Measurements from ENCODE around the gene CATSPERD.
"Not testable (repeated sequence)": the region's sequence is repeated elsewhere in the genome, so short reads cannot be mapped to it uniquely, and the experiment has no call there.

CATSPERD gene

GRCh38 chr19:5742051-5742450 is 21.6 kb downstream of the CATSPERD start:
- Histone ChIP-seq H3K9ac (ENCODE audit: insufficient read length) (no peak overlapping the region), H3K27ac (no peak overlapping the region), H3K9me3 (ENCODE audit: low read depth, low read length) (no peaks in the 10 kb centered on the region), H3K36me3 (ENCODE audit: insufficient read depth, low read length) (no peaks in the 10 kb centered on the region), H3K4me3 (no peak overlapping the region)
- TF ChIP-seq POLR2AphosphoS5 (IDR thresholded peaks at IDR 0.05; ENCODE audit: borderline replicate concordance, low read depth, low read length) = no peak
- no peak for TF ChIP-seq FOXP2 (optimal IDR thresholded peaks at IDR 0.05; ENCODE audit: control extremely low read depth, extremely low read length, insufficient read depth)
- no peak for TF ChIP-seq EZH2 (IDR thresholded peaks at IDR 0.05)
- DNase-seq (ENCODE audit: low read depth, low spot score) = no peak

GRCh38 chr19:5743630-5744029 is 23.2 kb downstream of the CATSPERD start:
- Histone ChIP-seq H3K9me3 (ENCODE audit: low read depth, low read length) (no peaks in the 10 kb centered on the region), H3K4me3 (no peak overlapping the region), H3K27ac (no peak overlapping the region), H3K9ac (ENCODE audit: insufficient read length) (no peak overlapping the region), H3K36me3 (ENCODE audit: insufficient read depth, low read length) (no peaks in the 10 kb centered on the region)
- no peak for TF ChIP-seq EZH2 (IDR thresholded peaks at IDR 0.05)
- no peak for TF ChIP-seq POLR2AphosphoS5 (IDR thresholded peaks at IDR 0.05; ENCODE audit: borderline replicate concordance, low read depth, low read length)
- TF ChIP-seq FOXP2 (optimal IDR thresholded peaks at IDR 0.05; ENCODE audit: control extremely low read depth, extremely low read length, insufficient read depth) = no peak
- no peak for DNase-seq (ENCODE audit: low read depth, low spot score)

GRCh38 chr19:5744999-5745398 is 24.6 kb downstream of the CATSPERD start:
- H3K36me3 ChIP-seq (ENCODE audit: insufficient read depth, low read length); DNase-seq (ENCODE audit: low read depth, low spot score); H3K9me3 ChIP-seq (ENCODE audit: low read depth, low read length); H3K4me3 ChIP-seq; H3K27ac ChIP-seq; H3K9ac ChIP-seq (ENCODE audit: insufficient read length): not testable (repeated sequence)

GRCh38 chr19:5748920-5749319 is 28.5 kb downstream of the CATSPERD start:
- not testable (repeated sequence) for H3K27ac ChIP-seq; H3K36me3 ChIP-seq (ENCODE audit: insufficient read depth, low read length); H3K9me3 ChIP-seq (ENCODE audit: low read depth, low read length); H3K4me3 ChIP-seq; DNase-seq (ENCODE audit: low read depth, low spot score); H3K9ac ChIP-seq (ENCODE audit: insufficient read length)

DNA sequence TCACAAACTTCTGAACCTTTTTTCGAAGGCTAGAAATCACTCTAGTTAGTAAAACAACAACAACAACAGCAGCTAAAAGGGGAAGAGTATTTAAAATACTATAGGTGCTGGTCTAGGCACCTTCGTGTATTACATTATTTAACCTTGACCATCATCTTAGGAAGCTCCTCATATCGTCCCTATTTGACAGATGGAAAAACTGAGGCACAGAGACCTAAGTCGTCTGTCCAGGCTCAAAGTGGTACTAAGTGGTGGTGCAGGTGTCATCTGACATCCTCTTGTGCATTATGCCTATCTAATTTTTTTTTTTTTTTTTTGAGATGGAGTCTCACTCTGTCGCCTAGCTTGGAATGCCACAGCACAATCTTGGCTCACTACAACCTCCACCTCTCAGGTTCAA is 29.1 kb downstream of the CATSPERD start:
- TF ChIP-seq EZH2 (IDR thresholded peaks at IDR 0.05) (no peak), POLR2AphosphoS5 (IDR thresholded peaks at IDR 0.05; ENCODE audit: borderline replicate concordance, low read depth, low read length) (no peak), FOXP2 (optimal IDR thresholded peaks at IDR 0.05; ENCODE audit: control extremely low read depth, extremely low read length, insufficient read depth) (no peak)
- H3K9ac ChIP-seq (ENCODE audit: insufficient read length) = no peak overlapping the region
- DNase-seq (ENCODE audit: low read depth, low spot score) = no peak
- no peaks in the 10 kb centered on the region for H3K36me3 ChIP-seq (ENCODE audit: insufficient read depth, low read length)
- no peaks in the 10 kb centered on the region for H3K9me3 ChIP-seq (ENCODE audit: low read depth, low read length)
- no peak overlapping the region for H3K27ac ChIP-seq
- no peak overlapping the region for H3K4me3 ChIP-seq

- Histone ChIP-seq H3K4me3 (no peak overlapping the region), H3K36me3 (ENCODE audit: insufficient read depth, low read length) (no peaks in the 10 kb centered on the region), H3K27ac (no peak overlapping the region), H3K9me3 (ENCODE audit: low read depth, low read length) (no peaks in the 10 kb centered on the region), H3K9ac (ENCODE audit: insufficient read length) (no peak overlapping the region)
- DNase-seq (ENCODE audit: low read depth, low spot score) = no peak
- TF ChIP-seq POLR2AphosphoS5 (IDR thresholded peaks at IDR 0.05; ENCODE audit: borderline replicate concordance, low read depth, low read length) (no peak), EZH2 (IDR thresholded peaks at IDR 0.05) (no peak), FOXP2 (optimal IDR thresholded peaks at IDR 0.05; ENCODE audit: control extremely low read depth, extremely low read length, insufficient read depth) (no peak)
Observed at GRCh38 chr19:5751709-5752108, 31.3 kb downstream of the CATSPERD start.

GRCh38 chr19:5753743-5754142 is 33.3 kb downstream of the CATSPERD start:
- DNase-seq (ENCODE audit: low read depth, low spot score) = no peak
- H3K36me3 ChIP-seq (ENCODE audit: insufficient read depth, low read length) = no peaks in the 10 kb centered on the region
- no peak overlapping the region for H3K9ac ChIP-seq (ENCODE audit: insufficient read length)
- H3K27ac ChIP-seq = no peak overlapping the region
- TF ChIP-seq EZH2 (IDR thresholded peaks at IDR 0.05) = no peak
- no peak for TF ChIP-seq POLR2AphosphoS5 (IDR thresholded peaks at IDR 0.05; ENCODE audit: borderline replicate concordance, low read depth, low read length)
- TF ChIP-seq FOXP2 (optimal IDR thresholded peaks at IDR 0.05; ENCODE audit: control extremely low read depth, extremely low read length, insufficient read depth) = no peak
- H3K9me3 ChIP-seq (ENCODE audit: low read depth, low read length) = no peaks in the 10 kb centered on the region
- no peak overlapping the region for H3K4me3 ChIP-seq

- no peak for DNase-seq (ENCODE audit: low read depth, low spot score)
- no peak overlapping the region for H3K27ac ChIP-seq
- no peaks in the 10 kb centered on the region for H3K36me3 ChIP-seq (ENCODE audit: insufficient read depth, low read length)
- H3K4me3 ChIP-seq = no peak overlapping the region
- TF ChIP-seq EZH2 (IDR thresholded peaks at IDR 0.05) = no peak
- no peak for TF ChIP-seq POLR2AphosphoS5 (IDR thresholded peaks at IDR 0.05; ENCODE audit: borderline replicate concordance, low read depth, low read length)
- TF ChIP-seq FOXP2 (optimal IDR thresholded peaks at IDR 0.05; ENCODE audit: control extremely low read depth, extremely low read length, insufficient read depth) = no peak
- no peak overlapping the region for H3K9ac ChIP-seq (ENCODE audit: insufficient read length)
- no peaks in the 10 kb centered on the region for H3K9me3 ChIP-seq (ENCODE audit: low read depth, low read length)
Observed at GRCh38 chr19:5762608-5763217, 42.3 kb downstream of the CATSPERD start.

DNA sequence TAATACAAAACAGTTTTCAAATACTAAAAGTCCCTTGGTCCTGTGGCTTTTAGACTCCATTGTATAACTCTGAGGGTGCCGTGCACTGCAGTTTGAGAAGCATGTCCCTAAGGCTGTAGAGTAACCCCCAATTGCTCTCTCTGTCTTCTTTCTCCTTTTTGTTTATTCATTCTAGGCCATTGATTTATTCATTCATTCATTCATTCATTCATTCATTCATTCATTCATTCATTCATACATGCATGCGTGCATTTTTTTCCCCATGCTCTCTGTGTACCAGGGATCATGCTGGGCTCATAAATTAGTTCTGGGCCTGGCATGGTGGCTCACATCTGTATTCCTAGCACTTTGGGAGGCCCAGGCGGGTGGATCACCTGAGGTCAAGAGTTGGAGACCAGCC is 44.8 kb downstream of the CATSPERD start:
- no peak overlapping the region for H3K4me3 ChIP-seq
- no peak overlapping the region for H3K27ac ChIP-seq
- no peak for TF ChIP-seq FOXP2 (optimal IDR thresholded peaks at IDR 0.05; ENCODE audit: control extremely low read depth, extremely low read length, insufficient read depth)
- no peak for TF ChIP-seq POLR2AphosphoS5 (IDR thresholded peaks at IDR 0.05; ENCODE audit: borderline replicate concordance, low read depth, low read length)
- TF ChIP-seq EZH2 (IDR thresholded peaks at IDR 0.05) = no peak
- no peaks in the 10 kb centered on the region for H3K9me3 ChIP-seq (ENCODE audit: low read depth, low read length)
- H3K36me3 ChIP-seq (ENCODE audit: insufficient read depth, low read length) = no peaks in the 10 kb centered on the region
- no peak overlapping the region for H3K9ac ChIP-seq (ENCODE audit: insufficient read length)
- DNase-seq (ENCODE audit: low read depth, low spot score) = no peak
